GM21717 (cell line): ENCODE data around the gene SOCS1.
"Not testable (repeated sequence)": the region's sequence is repeated elsewhere in the genome, so short reads cannot be mapped to it uniquely, and the experiment has no call there.

ENCODE experiments used
- ATAC-seq: cut with Tn5 transposase; IDR thresholded peaks from one replicate; pipeline ENCODE4 v1.9.1; 2021; ENCODE audit warnings: mild to moderate bottlenecking, moderate library complexity; ENCODE audit not compliant: unreplicated experiment

The SOCS1 gene, protein sequence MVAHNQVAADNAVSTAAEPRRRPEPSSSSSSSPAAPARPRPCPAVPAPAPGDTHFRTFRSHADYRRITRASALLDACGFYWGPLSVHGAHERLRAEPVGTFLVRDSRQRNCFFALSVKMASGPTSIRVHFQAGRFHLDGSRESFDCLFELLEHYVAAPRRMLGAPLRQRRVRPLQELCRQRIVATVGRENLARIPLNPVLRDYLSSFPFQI

DNA sequence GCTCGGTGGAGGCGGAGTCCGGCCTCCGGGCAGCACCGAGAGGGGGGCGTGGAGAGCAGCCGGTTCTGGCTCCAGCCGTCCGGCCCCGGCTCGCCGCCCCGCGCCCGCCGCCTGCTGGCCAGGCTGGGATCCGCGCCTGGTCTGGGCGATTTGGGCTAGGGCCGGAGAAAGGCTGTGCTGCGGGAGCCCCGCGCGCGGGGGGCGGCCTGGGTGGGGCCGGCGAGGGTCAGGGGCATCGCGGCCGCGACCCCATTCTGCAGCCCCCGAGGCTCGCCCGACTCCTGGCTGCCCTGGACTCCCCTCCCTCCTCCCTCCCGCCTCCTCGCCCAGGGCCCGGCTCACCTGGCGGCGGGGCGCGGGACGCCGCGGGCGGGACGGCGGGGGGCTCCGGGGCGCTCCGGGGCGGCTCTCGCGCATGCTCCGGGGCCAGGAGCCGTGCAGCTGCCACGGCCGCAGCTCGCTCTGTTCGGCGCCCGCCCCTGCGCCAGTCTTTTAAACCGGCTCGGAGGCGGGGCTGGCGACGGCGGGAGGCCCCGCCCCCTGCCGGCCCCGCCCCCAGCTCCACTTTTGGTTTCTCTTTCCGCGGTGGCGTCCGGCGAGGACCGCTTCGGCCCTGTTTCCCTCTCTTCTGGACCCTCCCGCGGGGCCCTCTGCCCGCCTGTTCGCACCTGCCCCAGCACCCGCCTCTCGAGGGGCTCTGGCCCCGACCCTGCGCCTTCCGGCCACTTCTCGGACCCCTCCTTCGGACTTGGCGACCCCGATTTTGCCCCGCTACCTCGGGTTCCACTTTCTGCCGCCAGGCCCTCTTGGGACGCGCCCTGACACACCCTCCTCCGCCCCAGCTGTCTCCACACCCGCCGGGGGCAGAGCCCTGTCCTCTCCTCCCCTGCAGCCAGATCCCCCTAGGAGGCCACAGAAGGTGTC is at the start of gene SOCS1:
SOCS1 (minus strand) TSS at position 468 of the 924 bp plus-strand sequence. CDS start 726 bp downstream, outside the sequence.
- ATAC-seq: peak; percentile 44

DNA sequence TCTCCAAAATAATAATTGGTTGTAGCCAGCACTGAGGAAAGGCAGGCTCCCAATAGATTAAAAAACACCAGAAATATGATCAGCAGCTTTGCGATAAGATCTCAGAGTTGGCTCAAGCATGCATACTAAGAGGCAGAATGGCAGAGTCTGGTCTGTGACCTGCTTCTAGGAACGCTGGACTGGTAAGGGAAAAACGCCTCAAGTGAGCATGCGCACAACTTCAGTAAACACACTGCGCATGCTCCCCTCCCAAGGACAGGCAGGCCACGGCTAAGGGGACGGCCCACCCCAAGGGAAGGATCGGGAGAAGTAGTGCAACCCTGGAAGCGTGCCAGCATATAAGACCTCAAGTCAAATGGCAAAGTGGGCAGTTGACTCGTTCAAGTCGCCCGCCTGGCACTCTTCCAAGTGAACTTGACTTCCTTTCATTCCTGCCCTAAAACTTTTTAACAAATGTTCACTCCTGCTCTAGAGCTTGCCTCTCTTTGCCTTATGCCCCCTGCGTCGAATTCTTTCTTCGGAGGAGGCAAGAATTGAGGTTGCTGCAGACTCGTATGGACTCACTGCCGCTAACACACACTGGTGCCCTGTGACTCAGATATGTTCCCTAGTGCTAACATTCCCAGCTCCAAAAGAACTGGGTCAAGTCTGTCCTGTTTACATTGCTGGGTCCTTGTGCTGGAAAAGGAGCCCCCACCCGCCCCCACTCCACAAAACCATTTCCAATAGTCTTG is 47.6 kb upstream of the SOCS1 start:
- no peak for ATAC-seq

DNA sequence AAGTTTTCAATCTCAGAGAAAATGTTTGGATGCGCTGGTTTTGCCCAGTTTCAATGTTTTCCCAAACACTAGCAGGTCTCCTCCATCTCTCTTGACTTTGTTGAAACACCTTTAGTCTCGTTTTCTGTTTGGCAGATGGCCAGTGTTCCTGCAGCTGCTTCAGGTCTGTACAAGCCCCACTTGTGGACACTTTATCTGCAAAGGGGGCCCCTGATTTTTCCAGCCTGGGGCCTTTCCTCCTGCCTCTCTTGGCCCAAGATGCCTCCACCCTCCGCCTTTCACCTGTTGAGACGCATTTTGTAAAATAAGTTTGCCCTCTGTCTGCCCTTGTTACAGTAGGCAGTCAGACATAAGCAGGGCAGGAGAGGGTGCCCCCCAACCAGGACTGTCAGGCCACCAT is 47.0 kb upstream of the SOCS1 start:
- no peak for ATAC-seq

DNA sequence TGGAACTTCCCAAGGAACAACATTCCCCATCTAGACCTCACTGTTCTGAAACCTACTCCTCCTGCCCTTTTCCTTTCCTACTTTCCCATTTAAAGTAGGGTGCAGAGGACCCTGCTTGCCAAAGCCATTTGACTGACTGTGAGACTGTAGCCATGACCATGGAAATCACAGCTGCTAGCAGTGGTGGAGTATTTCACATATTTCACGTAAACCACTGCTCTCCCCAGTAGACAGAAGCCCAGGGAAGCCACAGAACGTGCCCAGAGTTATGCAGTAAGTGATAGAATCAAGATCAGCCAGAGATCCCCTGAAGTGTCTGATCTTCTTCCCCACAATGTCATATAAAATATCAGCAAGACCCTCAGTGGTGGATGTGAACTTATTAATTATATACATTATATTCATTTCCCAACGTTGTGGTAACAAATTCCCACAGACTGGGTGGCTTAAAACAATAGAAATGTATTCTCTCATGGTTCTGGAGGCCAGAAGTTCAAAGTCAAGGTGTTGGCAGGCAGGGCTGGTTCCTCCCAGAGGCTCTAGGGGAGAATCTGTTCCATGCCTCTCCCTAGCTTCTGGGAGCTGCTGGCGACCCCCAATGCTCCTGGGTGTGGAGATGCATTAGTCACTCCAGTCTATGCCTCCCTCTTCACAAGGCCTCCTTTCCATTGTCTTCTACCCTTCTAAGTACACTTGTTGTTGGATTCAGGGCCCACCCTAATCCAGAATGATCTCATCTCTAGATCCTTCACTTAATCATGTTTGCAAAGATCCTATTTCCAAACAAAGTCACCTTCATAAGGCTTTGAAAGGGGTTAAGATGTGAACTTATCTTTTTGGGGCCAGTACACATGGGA is 45.9 kb upstream of the SOCS1 start:
- no peak for ATAC-seq

DNA sequence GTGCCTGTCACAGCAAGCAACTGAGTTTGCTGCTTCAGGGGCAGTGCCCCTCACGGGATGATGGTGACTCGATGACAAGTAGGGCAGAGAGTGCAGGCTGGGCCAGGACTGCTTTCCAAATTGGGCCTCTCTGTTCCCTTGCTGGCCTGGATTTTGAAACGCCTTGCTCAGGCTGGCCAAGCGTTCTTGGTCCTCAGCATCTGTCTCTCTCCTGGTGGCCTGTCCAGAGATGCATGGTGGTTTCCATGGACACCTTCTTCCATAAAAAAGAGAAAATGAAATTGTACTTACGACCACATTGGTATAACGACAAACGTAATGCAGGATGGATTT is 44.5 kb upstream of the SOCS1 start:
- no peak for ATAC-seq

DNA sequence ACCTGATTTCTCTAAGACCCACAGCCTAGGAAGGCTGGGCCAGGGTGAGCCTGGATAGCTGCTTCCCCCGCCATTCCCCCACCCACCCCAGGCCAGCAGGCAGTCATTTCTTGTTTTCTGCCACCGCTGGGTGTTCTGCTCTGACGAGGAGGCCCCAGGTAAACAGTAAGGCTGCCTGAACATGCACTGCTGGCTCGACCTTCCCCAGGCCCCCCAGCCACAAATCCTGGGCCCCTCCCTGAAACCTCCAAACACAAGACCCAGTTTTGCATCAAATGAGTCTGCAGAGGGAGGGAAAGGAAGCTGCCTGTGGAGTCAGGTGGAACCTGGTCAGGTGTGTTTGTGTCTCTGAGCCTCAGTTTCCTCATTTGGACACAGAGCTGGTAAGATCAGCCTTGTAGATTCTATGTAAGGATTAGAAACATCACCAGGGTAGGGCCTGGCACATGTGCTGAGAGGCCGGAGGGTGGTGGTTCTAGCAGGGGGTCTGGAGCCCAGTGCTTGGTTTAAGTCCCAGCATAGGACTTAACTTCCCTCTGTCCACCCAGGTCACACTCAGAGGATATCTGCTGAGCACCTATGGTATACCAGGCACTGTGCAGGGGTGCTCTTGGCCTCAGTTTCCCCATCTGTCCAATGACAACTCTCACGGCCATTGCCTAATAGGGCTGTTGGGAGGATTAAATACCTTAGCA is 44.0 kb upstream of the SOCS1 start:
- no peak for ATAC-seq

DNA sequence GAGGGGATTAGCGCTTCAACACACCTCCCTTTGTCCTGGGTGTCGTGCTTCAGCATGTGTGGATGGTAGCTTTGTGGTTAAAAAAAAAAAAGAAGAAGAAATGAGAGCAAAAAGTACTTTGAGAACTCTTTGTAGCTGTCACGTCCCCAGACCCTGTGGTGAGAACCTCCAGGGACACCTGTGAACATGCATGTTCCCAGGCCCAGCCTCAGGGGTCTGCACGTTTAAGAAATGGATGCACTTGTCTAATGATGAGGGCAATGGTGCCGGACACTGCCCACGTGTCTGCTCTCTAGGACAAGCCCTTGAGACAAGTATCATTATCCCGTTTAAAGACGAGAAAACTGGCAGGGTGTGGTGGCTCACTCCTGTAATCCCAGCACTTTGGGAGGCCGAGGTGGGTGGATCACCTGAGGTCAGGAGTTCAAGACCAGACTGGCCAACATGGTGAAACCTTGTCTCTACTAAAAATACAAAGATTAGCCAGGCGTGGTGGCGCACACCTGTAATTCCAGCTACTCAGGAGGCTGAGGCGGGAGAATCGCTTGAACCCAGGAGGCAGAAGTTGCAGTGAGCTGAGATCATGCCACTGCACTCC is 43.0 kb upstream of the SOCS1 start:
- ATAC-seq: not testable (repeated sequence)

DNA sequence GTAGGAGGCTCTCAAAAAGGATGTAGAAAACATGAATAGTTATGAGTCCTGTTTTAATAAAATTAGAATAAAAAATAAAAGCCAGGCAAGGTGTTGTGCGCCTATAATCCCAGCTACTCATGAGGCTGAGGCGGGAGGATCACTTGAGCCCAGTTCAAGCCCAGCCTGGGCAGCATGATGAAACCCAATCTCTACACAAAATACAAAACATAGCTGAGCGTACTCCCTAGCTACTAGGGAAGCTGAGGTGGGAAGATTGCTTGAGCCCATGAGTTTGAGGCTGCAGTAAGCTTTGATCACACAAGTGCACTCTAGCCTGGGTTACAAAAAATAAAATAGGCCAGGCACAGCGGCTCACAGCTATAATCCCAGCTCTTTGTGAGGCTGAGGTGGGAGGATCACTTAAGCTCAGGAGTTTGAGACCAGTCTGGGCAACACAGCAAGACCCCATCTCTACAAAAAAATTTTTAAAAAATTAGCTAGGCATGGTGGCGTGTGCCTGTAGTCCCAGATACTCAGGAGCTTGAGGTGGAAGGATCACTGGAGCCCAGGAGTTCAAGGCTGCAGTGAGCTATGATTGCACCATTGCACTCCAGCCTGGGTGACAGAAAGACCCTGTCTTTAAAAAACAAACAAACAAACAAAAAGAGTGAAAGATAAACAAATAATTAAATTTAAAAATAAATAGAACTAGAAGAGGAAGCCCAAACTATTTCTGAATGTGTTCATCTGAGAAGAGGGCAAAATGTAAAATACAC is 42.3 kb upstream of the SOCS1 start:
- ATAC-seq: no peak

DNA sequence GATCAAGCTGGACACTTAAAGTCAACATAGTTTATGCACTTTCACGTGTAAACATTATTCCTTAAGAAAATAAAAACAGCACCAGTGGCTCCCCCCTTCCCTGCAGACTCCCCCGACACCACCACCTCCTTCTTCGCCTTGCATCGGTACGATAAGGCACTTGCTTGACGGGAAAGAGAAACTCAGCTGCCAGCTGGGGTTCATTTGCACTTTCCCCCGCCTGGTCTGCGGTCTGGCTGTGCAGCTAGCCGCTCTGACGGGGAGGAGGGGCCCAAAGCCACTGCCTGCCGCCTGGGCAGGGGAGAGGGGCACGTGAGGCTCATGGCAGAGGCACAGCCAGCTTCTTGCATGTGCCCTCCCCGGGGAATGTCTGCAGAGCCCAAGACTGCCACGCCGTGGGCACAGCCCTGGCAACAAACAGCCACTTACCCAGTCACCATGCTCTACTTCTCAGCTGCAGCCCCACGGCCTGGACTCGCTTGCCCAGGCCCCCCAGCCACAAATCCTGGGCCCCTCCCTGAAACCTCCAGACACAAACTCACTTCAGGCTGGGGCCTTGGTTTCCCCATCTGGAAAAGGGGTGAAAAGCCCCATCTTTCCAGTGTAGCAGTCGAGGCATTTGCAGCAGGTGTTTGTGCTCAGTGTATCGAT is 41.6 kb upstream of the SOCS1 start:
- peak; percentile 54 for ATAC-seq

DNA sequence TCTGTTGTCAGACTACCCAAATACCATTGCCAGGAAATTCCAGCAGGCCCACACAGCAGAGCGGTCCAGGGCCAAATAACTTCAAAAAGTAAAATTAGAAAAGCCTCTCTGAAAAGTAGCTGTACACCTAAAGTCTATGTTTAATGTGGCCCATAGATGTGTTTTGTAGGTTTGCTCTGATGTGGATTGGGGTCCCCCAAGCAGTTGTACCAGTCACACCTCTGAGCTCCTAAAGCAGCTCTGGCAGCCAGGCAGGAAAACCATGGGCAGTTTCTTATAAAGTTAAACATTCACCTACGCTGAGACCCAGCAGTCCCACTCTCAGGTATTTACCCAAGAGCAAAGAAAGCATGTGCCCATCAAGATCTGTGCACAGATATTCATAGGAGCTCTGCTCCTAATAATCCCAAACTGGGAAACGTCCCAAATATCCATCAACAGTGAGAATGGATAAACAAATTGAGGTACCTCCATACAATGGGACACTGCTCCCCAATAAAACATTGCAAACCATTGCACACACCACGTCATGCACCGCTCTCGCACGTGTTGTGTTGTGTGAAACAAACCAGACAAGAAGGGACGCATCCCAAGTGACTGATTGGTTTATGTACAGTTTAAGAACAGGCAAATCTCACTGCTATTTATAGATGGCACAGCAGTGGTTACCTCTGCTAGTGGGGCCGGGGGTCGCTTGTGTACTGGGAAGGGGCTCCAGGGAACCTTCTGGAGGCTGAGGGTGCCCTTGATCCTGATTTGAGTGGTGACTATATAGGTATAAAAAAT is 40.9 kb upstream of the SOCS1 start:
- ATAC-seq: no peak

DNA sequence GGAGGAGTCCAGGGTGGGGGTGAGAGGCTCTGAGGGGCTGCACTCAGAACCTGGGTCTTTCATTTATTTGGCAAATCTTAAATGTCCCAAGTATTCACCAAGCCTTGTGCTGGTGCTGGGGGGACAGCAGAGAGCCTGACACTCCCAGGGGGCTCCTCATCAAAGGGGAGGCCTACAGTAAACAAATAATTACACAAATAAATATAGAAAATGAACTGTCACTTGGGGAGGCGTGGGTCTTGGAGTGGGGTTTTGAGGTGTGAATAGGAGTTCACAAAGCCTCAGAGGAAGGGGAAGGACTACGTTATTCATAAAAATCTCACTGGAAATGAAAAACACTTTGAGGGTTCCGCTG is 40.3 kb upstream of the SOCS1 start:
- no peak for ATAC-seq

DNA sequence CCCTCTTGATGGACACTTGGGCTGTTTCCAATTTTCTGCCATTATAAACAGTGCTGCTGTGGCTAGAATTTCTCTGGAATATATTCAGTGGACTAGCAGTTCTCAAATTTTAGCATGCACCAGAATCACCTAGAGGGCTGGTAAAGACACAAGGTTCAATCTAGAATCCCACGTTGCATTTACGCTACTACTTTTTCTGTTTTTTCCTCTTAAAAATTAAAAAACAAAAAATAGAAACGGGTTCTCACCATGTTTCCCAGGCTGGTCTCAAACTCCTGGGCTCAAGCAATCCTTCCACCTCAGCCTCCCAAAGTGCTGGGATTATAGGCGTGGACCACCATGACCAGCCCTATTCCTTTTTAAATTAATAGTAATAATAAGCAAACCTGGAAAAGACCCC is 39.7 kb upstream of the SOCS1 start:
- no peak for ATAC-seq

DNA sequence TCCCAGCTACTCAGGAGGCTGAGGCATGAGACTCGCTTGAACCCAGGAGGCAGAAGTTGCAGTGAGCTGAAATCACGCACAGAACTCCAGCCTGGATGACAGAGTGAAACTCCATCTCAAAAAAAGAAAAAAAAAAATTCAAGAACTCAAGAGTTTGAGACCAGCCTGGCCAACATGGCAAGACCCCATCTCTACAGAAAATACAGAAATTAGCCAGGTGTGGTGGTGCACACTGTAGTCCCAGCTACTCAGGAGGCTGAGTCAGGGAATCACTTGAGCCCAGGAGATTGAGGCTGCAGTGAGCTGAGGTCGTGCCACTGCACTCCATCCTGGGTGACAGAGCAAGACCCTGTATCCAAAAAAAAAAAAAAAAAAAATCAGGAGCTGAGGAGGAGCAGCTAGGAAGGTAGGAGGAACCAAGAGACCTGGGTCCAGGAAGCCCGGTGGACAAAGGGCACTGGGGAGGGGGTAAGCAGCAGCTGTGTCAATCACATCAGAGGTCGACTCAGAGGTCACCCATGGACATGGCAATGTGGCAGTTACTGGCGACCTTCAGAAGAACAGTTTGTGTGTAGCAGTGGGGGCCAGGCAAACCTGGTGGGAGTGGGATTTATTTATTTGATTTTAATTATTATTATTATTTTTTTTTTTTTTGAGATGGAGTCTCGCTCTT is 36.2 kb upstream of the SOCS1 start:
- ATAC-seq: no peak

DNA sequence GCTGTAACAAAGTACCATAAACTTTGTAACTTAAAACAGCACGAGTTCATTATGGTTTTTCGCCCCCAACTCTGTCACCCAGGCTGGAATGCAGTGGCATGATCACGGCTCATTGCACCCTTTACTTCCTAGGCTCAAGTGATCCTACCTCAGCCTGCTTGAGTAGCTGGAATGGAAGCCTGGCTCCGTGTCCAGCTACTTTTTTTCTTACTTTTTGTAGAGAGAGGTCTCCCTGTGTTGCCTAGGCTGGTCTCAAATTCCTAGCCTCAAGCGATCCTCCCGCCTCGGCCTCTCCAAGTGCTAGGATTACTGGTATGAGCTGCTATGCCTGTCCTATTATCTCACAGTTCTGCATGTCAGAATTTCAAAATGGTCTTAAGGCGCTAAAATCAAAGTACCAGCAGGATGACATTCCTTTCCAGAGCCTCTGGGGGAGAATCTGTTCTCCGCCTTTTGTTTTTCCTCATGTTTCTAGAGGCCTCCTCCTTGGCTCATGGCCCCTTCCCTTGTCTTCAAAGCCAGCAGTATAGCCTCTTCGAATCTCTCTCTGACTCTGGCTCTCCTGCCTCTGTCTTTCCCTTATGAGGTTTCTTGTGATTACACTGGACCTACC is 35.2 kb upstream of the SOCS1 start:
- no peak for ATAC-seq

DNA sequence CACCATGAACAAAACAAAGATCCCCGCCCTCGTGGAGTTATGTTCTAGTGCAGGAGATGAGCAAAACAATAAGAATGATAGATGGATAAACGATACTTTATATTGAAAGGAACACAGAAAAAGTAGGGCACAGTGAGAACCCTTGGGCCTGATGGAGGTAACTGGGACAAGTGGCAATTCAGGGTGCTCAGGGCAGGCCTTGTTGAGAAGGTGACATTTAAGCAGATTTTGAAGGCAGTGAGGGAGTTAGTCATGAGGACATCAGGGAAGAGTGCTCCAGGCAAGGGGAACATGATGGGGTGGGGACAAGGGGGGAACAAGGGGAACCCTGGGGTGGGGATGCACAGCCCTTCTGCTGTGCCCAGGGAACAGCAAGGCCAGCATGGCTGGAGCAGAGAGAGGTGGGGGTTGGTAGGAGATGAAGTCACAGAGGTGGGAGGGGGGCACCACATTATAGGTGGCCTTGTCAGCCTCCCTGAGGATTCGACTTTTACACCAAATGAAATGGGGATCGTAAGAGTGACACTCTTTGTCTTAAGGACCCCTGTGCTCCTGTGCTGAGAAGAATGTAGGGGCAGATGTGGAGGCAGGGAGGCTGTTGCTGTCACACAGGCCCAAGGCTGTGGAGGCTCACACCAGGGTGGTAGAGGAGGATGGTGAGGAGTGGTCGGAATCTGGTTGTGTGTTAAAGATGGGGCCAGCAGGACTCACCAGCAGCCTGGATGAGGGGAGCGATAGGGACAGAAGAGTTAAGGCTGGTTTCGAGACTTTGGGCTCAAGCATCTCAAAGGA is 34.3 kb upstream of the SOCS1 start:
- no peak for ATAC-seq

DNA sequence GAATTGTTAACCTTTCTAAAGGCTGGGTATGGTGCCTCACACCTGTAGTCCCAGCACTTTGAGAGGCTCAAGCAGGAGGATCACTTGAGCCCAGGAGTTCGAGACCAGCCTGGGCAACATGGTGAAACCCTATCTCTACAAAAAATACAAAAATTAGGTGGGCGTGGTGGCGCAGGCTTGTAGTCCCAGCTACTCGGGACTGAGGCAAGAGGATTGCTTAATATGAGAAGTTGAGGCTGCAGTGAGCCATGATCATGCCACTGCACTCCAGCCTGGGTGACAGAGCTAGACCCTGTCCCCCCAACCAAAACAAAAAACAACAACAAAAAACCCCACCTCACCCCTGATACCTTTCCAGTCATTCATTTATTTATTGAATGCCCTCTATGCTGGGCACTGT is 33.7 kb upstream of the SOCS1 start:
- ATAC-seq: not testable (repeated sequence)
